GM19468 (cell line): ENCODE data around the gene GALNT10.
A peak's percentile ranks its signal among the peaks of the same experiment; 100 is the strongest.
"Not testable (repeated sequence)": the region's sequence is repeated elsewhere in the genome, so short reads cannot be mapped to it uniquely, and the experiment has no call there.

Experiments used
- ATAC-seq: cut with Tn5 transposase; IDR thresholded peaks from one replicate; pipeline ENCODE4 v1.9.1; 2021; ENCODE audit warnings: mild to moderate bottlenecking, moderate library complexity, moderate number of reproducible peaks; ENCODE audit not compliant: unreplicated experiment; ENCODE audit errors: extremely low read depth

The GALNT10 gene

GRCh38 chr5:154190595-154191304 is at the start of gene GALNT10:
TSS of gene GALNT10 (plus strand) at chr5:154190733. CDS start at chr5:154190867, 134 bp downstream.
- peak; percentile 67 for ATAC-seq

- no peak for ATAC-seq
These were observed 48.8 kb upstream of the GALNT10 start for GRCh38 chr5:154141745-154142221.

GRCh38 chr5:154143211-154143641 is 47.3 kb upstream of the GALNT10 start:
- no peak for ATAC-seq

GRCh38 chr5:154145268-154145667 is 45.3 kb upstream of the GALNT10 start:
- ATAC-seq = no peak

GRCh38 chr5:154146409-154146808 is 44.1 kb upstream of the GALNT10 start:
- no peak for ATAC-seq

GRCh38 chr5:154147666-154148065 is 42.9 kb upstream of the GALNT10 start:
- no peak for ATAC-seq

- not testable (repeated sequence) for ATAC-seq
These were observed 40.1 kb upstream of the GALNT10 start for GRCh38 chr5:154150471-154150870.

- ATAC-seq = no peak
These were observed 32.8 kb upstream of the GALNT10 start for GRCh38 chr5:154157483-154158378.

- no peak for ATAC-seq
These were observed 32.2 kb upstream of the GALNT10 start for GRCh38 chr5:154158379-154158737.

- ATAC-seq = no peak
These were observed 31.2 kb upstream of the GALNT10 start for GRCh38 chr5:154159343-154159742.

GRCh38 chr5:154162539-154163151 is 27.9 kb upstream of the GALNT10 start:
- ATAC-seq = no peak

- ATAC-seq = no peak
These were observed 26.9 kb upstream of the GALNT10 start for GRCh38 chr5:154163327-154164248.

- no peak for ATAC-seq
These were observed 26.3 kb upstream of the GALNT10 start for GRCh38 chr5:154164249-154164581.

- no peak for ATAC-seq
These were observed 24.6 kb upstream of the GALNT10 start for GRCh38 chr5:154165886-154166285.

- ATAC-seq = no peak
These were observed 23.4 kb upstream of the GALNT10 start for GRCh38 chr5:154166901-154167791.

- ATAC-seq = no peak
These were observed 22.1 kb upstream of the GALNT10 start for GRCh38 chr5:154168395-154168794.

- no peak for ATAC-seq
These were observed 17.7 kb upstream of the GALNT10 start for GRCh38 chr5:154172785-154173184.

- ATAC-seq = no peak
These were observed 16.4 kb upstream of the GALNT10 start for GRCh38 chr5:154174091-154174490.

- no peak for ATAC-seq
These were observed 14.4 kb upstream of the GALNT10 start for GRCh38 chr5:154176181-154176580.
